Measurements from ENCODE around the gene CALHM5. TPM values are rescaled to one million over a fixed set of nuclear protein-coding genes. Genes with fewer than 3 reads are reported as not detected.
"Not testable (repeated sequence)": the region's sequence is repeated elsewhere in the genome, so short reads cannot be mapped to it uniquely, and the experiment has no call there.

Gene CALHM5, protein sequence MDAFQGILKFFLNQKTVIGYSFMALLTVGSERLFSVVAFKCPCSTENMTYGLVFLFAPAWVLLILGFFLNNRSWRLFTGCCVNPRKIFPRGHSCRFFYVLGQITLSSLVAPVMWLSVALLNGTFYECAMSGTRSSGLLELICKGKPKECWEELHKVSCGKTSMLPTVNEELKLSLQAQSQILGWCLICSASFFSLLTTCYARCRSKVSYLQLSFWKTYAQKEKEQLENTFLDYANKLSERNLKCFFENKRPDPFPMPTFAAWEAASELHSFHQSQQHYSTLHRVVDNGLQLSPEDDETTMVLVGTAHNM
- 1 to 10 TPM; 7.0 to 7.2 TPM for total RNA-seq
- long read RNA-seq, donor 1, full-length matches to known transcripts: 5 of 7 reads
- long read RNA-seq, donor 1, partial matches to known transcripts: 0 of 7 reads
- long read RNA-seq, donor 1, other reads (novel, unspliced or antisense): 2 of 7 reads
- long read RNA-seq, donor 2, full-length matches to known transcripts: 11 of 14 reads
- long read RNA-seq, donor 2, partial matches to known transcripts: 0 of 14 reads
- long read RNA-seq, donor 2, other reads (novel, unspliced or antisense): 3 of 14 reads

DNA sequence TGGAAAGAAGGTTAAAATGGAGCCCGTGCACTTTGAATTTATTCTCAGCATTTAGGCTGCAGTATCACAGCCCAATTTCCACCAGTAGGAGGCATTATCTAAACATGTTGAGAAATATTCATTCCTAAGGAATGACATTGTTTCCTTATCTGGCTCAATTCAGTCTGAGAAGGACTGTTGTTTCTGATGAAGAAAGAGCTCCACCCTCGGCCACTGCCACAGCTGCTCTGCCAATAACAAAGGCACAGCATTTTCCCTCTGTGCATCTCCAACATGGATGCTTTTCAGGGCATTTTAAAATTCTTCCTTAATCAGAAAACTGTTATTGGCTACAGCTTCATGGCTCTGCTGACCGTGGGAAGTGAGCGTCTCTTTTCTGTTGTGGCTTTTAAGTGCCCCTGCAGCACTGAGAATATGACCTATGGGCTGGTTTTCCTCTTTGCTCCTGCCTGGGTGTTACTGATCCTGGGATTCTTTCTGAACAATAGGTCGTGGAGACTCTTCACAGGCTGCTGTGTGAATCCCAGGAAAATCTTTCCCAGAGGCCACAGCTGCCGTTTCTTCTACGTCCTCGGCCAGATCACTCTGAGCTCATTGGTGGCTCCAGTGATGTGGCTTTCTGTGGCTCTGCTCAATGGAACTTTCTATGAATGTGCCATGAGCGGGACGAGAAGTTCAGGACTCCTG, at the start of gene CALHM5:
Gene CALHM5 (plus strand): TSS at position 216 of the 687 bp plus-strand sequence. CDS start 58 bp downstream, at position 274.
- DNase-seq (ENCODE audit: low spot score): peak; percentile 85
- intact Hi-C loops (cut with DNase I): no loop called here

- intact Hi-C loops (cut with DNase I): no loop called here
- peak; percentile 85 for DNase-seq (ENCODE audit: low spot score)
Measured at GRCh38 chr6:116461932-116462885, 49.2 kb upstream of the CALHM5 start.

- intact Hi-C loops (cut with DNase I): no loop called here
- no peak for DNase-seq (ENCODE audit: low spot score)
Measured at GRCh38 chr6:116463301-116463700, 48.1 kb upstream of the CALHM5 start.

DNA sequence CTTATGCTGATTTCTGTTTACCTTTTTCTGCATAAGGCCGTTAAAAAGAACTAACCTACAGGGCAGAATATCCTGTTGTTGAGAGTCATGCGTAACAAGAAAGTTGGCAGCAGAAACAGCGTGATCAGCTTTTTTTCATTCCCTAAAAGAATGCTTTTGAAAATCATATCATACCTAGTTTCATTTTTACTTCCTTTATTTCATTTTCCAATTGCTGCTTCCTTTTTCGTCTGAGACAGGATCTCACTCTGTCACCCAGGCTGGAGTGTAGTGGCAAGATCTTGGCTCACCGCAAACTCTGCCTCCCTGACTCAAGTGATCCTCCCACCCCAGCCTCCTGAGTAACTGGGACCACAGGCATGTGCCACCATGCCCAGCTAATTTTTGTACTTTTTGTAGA, 46.2 kb upstream of the CALHM5 start:
- DNase-seq (ENCODE audit: low spot score): no peak

DNA sequence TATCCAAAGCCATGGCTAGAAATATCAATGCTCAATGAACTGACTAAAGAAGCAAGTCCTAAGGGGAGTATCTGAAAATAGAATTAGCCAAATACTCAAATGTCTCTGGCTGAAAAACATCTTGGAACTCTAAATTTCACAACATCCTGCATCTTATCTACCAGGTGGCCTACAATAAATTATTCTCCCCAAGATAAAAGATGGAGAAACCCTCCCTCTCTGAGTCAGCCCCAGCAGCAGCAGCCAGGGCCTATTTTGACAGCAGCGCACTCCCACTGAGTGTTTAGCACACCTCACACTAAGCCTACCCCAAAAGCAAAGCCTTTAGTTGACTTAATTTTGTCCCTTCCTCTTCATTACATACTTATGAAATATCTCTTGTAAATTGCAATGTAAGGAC, 44.3 kb upstream of the CALHM5 start:
- no peak for DNase-seq (ENCODE audit: low spot score)
- intact Hi-C loops (cut with DNase I): no loop called here

More for the DNA sequence above, 46.2 kb upstream of the CALHM5 start:
- intact Hi-C loops (cut with DNase I): no loop called here

DNA sequence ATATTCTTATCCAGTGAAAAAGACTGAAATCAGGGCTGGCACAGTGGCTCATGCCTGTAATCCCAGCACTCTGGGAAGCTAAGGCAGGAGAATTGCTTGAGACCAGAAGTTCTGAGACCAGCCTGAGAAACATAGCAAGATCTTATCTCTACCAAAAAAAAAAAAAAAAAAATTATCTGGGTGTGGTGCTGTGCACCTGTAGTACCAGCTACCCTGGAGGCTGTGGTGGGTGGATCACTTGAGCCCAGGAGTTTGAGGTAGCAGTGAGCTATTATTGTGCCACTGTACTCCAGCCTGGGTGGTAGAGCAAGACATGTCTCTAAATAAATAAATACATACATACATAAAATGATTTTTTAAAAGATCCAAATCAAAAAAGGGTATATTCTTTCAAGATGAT, 43.9 kb upstream of the CALHM5 start:
- DNase-seq (ENCODE audit: low spot score): no peak
- intact Hi-C loops (cut with DNase I): no loop called here

DNA sequence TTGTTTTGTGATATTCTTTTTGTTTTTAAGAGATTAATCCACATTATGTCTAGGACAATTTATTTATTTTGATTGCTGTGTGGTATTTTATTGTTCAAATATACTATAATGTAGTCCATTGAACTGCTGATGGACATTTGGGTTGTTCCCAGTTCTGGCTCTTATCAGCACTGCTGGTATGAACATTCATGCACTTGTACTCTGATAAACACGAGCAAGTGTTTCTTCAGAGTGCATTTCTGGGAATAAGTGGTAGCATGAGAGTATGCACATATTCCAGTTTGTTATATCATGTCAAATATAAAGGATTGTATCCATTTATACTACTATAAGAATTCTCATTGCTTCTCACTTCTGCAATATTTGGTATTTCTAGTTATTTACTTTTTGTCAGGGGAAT, 43.1 kb upstream of the CALHM5 start:
- no peak for DNase-seq (ENCODE audit: low spot score)
- intact Hi-C loops (cut with DNase I): no loop called here

- DNase-seq (ENCODE audit: low spot score): no peak
- intact Hi-C loops (cut with DNase I): no loop called here
Measured at GRCh38 chr6:116471531-116471930, 39.9 kb upstream of the CALHM5 start.

- DNase-seq (ENCODE audit: low spot score): no peak
- intact Hi-C loops (cut with DNase I): no loop called here
Measured at GRCh38 chr6:116472706-116473105, 38.7 kb upstream of the CALHM5 start.

GRCh38 chr6:116475141-116475540, 36.3 kb upstream of the CALHM5 start:
- intact Hi-C loops (cut with DNase I): no loop called here
- DNase-seq (ENCODE audit: low spot score): no peak

GRCh38 chr6:116476002-116476678, 35.3 kb upstream of the CALHM5 start:
- no peak for DNase-seq (ENCODE audit: low spot score)
- intact Hi-C loops (cut with DNase I): no loop called here

GRCh38 chr6:116482780-116483179, 28.7 kb upstream of the CALHM5 start:
- intact Hi-C loops (cut with DNase I): no loop called here
- no peak for DNase-seq (ENCODE audit: low spot score)

GRCh38 chr6:116483616-116484015, 27.8 kb upstream of the CALHM5 start:
- no peak for DNase-seq (ENCODE audit: low spot score)
- intact Hi-C loops (cut with DNase I): no loop called here

GRCh38 chr6:116485559-116486184, 25.8 kb upstream of the CALHM5 start:
- intact Hi-C loops (cut with DNase I): no loop called here
- DNase-seq (ENCODE audit: low spot score): no peak

- DNase-seq (ENCODE audit: low spot score): no peak
- intact Hi-C loops (cut with DNase I): no loop called here
Measured at GRCh38 chr6:116491610-116492330, 19.7 kb upstream of the CALHM5 start.

GRCh38 chr6:116492331-116493067, 18.9 kb upstream of the CALHM5 start:
- DNase-seq (ENCODE audit: low spot score): no peak
- intact Hi-C loops (cut with DNase I): no loop called here

- DNase-seq (ENCODE audit: low spot score); intact Hi-C loops (cut with DNase I): not testable (repeated sequence)
Measured at GRCh38 chr6:116495161-116495560, 16.3 kb upstream of the CALHM5 start.
